ENCODE results near the gene PIK3C2G.

GRCh38 chr12:18296201-18296908 lies 35.0 kb downstream of the PIK3C2G start:
- no peak for TF ChIP-seq CTCF (IDR thresholded peaks at IDR 0.05)
- TF ChIP-seq ZFX (IDR thresholded peaks at IDR 0.05; ENCODE audit: borderline replicate concordance): no peak
